Colonic mucosa (tissue), 4 donors: ENCODE measurements around the gene FCN2. TPM values are rescaled to one million over a fixed set of nuclear protein-coding genes. Genes with fewer than 3 reads are reported as not detected.

ENCODE experiments used
- DNase-seq: peaks from one replicate; pipeline ENCODE4 v3.0.0-alpha.2; 2020
- H3K27ac ChIP-seq: fragments of 200-600 bp; one replicate; pipeline ENCODE4 v1.8.0; 2021
- H3K27me3 ChIP-seq: fragments of 200-600 bp; one replicate; pipeline ENCODE4 v1.8.0; 2021
- H3K36me3 ChIP-seq: fragments of 200-600 bp; one replicate; pipeline ENCODE4 v1.8.0; 2021
- H3K4me1 ChIP-seq: fragments of 200-600 bp; one replicate; pipeline ENCODE4 v1.8.0; 2021; ENCODE audit warnings: mild to moderate bottlenecking
- H3K4me3 ChIP-seq: fragments of 200-600 bp; one replicate; pipeline ENCODE4 v1.8.0; 2021
- H3K9ac ChIP-seq, 2 donors: one replicate each; pipeline ENCODE4 v1.7.0; 2013; ENCODE audit warnings: control low read depth in 2 of 2, low read depth in 2 of 2, low read length in 2 of 2
- H3K9me3 ChIP-seq: fragments of 200-600 bp; one replicate; pipeline ENCODE4 v1.8.0; 2021
- CTCF ChIP-seq: fragments of 200-600 bp; IDR thresholded peaks from one replicate; pipeline ENCODE4 v1.8.0; 2022; ENCODE audit warnings: antibody characterized with exemption, mild to moderate bottlenecking
- intact Hi-C: fragments of 100-400 bp; cut with DNase I; formaldehyde crosslinking; loops from one replicate; pipeline ENCODE4 v1.14.1; 2022
- total RNA-seq, 2 donors: library from RNA; stranded (reverse); fragmentation: NEBNext Ultra II Directional in 1 of 2; extraction: Animal tissue kit (Norgen Biotek cat#: 25700) in 1 of 2; gene quantifications; one replicate each; pipeline ENCODE4 v1.2.1, GENCODE V29; 2021
- donor health status: healthy.
- donor health status: DM: no; HTN: no; CAD: no.
- donor health status: DM: no; HTN: no; CAD: no.

The FCN2 gene
- total RNA-seq, 2 donors from 2014 or later, result not detected

- DNase-seq, result no peak
These were observed 11.6 kb downstream of the FCN2 start for GRCh38 chr9:134892221-134892620.

GRCh38 chr9:134892820-134893420, 12.3 kb downstream of the FCN2 start:
- Histone ChIP-seq H3K4me3 (no peak overlapping the region), H3K27ac (no peak overlapping the region), H3K27me3 (no peaks in the 10 kb centered on the region), H3K9me3 (no peaks in the 10 kb centered on the region), H3K36me3 (no peaks in the 10 kb centered on the region), H3K4me1 (no peaks in the 10 kb centered on the region), H3K9ac (no peak overlapping the region)
- intact Hi-C loops, result no loop called here
- no peak for TF ChIP-seq CTCF
- DNase-seq, result peak; percentile 7

More at GRCh38 chr9:134892221-134892620, 11.6 kb downstream of the FCN2 start:
- Histone ChIP-seq H3K36me3 (no peaks in the 10 kb centered on the region), H3K27me3 (no peaks in the 10 kb centered on the region), H3K27ac (no peak overlapping the region), H3K9me3 (no peaks in the 10 kb centered on the region), H3K4me3 (no peak overlapping the region), H3K9ac (no peak overlapping the region), H3K4me1 (no peaks in the 10 kb centered on the region)
- intact Hi-C loops, result no loop called here
- no peak for TF ChIP-seq CTCF

- no peaks in the 10 kb centered on the region for H3K9me3 ChIP-seq
- no peak for TF ChIP-seq CTCF
- intact Hi-C loops, result no loop called here
- no peak overlapping the region for H3K4me3 ChIP-seq
- H3K36me3 ChIP-seq, result no peaks in the 10 kb centered on the region
- H3K9ac ChIP-seq, result no peak overlapping the region
- no peaks in the 10 kb centered on the region for H3K27me3 ChIP-seq
- no peak overlapping the region for H3K27ac ChIP-seq
- H3K4me1 ChIP-seq, result no peaks in the 10 kb centered on the region
- DNase-seq, result no peak
These were observed 13.7 kb downstream of the FCN2 start for GRCh38 chr9:134894136-134894860.

GRCh38 chr9:134895097-134895496, 14.5 kb downstream of the FCN2 start:
- intact Hi-C loops, result no loop called here
- Histone ChIP-seq H3K36me3 (no peaks in the 10 kb centered on the region), H3K4me1 (no peaks in the 10 kb centered on the region), H3K4me3 (no peak overlapping the region), H3K27me3 (no peaks in the 10 kb centered on the region), H3K27ac (no peak overlapping the region), H3K9ac (no peak overlapping the region), H3K9me3 (no peaks in the 10 kb centered on the region)
- TF ChIP-seq CTCF, result no peak
- no peak for DNase-seq

GRCh38 chr9:134895567-134895907, 14.9 kb downstream of the FCN2 start:
- DNase-seq, result no peak
- TF ChIP-seq CTCF, result no peak
- Histone ChIP-seq H3K9me3 (no peaks in the 10 kb centered on the region), H3K36me3 (no peaks in the 10 kb centered on the region), H3K4me3 (no peak overlapping the region), H3K27me3 (no peaks in the 10 kb centered on the region), H3K9ac (no peak overlapping the region), H3K27ac (no peak overlapping the region), H3K4me1 (no peaks in the 10 kb centered on the region)
- intact Hi-C loops, result no loop called here
